ENCODE data around the gene CITED4. TPM values are rescaled to one million over a fixed set of nuclear protein-coding genes. Genes with fewer than 3 reads are reported as not detected.

CITED4 gene
- polyA plus RNA-seq, 1 of the 3 experiments (the other 2 are of a cell fraction): 10.1 TPM

GRCh38 chr1:40839943-40840335 lies 22.2 kb downstream of the CITED4 start (continued):
- TF ChIP-seq EP300 (IDR thresholded peaks at IDR 0.05; ENCODE audit: borderline replicate concordance in 1 of 2, low read depth in 1 of 2, low read length in 1 of 2): no peak
- no peak for TF ChIP-seq USF2 (IDR thresholded peaks at IDR 0.05; ENCODE audit: borderline replicate concordance, low read depth, low read length)
- no peak for TF ChIP-seq ZBTB33 (IDR thresholded peaks at IDR 0.05; ENCODE audit: borderline replicate concordance, low read depth)
- TF ChIP-seq SIN3A (IDR thresholded peaks at IDR 0.05; ENCODE audit: borderline replicate concordance, low read depth, low read length): no peak

GRCh38 chr1:40838980-40839942 lies 22.9 kb downstream of the CITED4 start:
- Histone ChIP-seq H3K79me2 (ENCODE audit: insufficient read depth) (no peaks in the 10 kb centered on the region), H3F3A (replicated peaks; ENCODE audit: insufficient read depth) (no peaks in the 10 kb centered on the region), H3K4me2 (no peak overlapping the region), H3K4me1 (ENCODE audit: control insufficient read depth in 1 of 2, insufficient read depth in 2 of 2, low read depth in 1 of 2, low read length in 1 of 2) (no peaks in the 10 kb centered on the region; a peak in 1 of 4 replicates), H3K9me2 (no peaks in the 10 kb centered on the region), H3K36me3 (replicated peaks in 1 of 2; ENCODE audit: control insufficient read depth in 1 of 2, insufficient read depth in 2 of 2, low read length in 1 of 2) (no peaks in the 10 kb centered on the region), H3K4me3 (ENCODE audit: low read depth in 2 of 2, low read length in 1 of 2) (no peak overlapping the region), H2AFZ (ENCODE audit: low read depth) (no peak overlapping the region), H3K9ac (no peak overlapping the region), H3K27ac (ENCODE audit: low read depth in 2 of 2, low read length in 1 of 2) (no peak overlapping the region), H3K9me3 (no peaks in the 10 kb centered on the region), H3K27me3 (ENCODE audit: insufficient read depth) (no peaks in the 10 kb centered on the region), H4K20me1 (ENCODE audit: insufficient read depth) (no peaks in the 10 kb centered on the region)
- TF ChIP-seq CHD2 (IDR thresholded peaks at IDR 0.05; ENCODE audit: low read length, partially characterized antibody) (no peak), USF1 (IDR thresholded peaks at IDR 0.05; ENCODE audit: borderline replicate concordance, low read depth) (no peak), SIN3A (IDR thresholded peaks at IDR 0.05; ENCODE audit: borderline replicate concordance, low read depth, low read length) (no peak), SMC3 (IDR thresholded peaks at IDR 0.05; ENCODE audit: low read depth, low read length) (no peak), PBX3 (IDR thresholded peaks at IDR 0.05) (no peak), EP300 (IDR thresholded peaks at IDR 0.05; ENCODE audit: borderline replicate concordance in 1 of 2, low read depth in 1 of 2, low read length in 1 of 2) (no peak), RCOR1 (IDR thresholded peaks at IDR 0.05; ENCODE audit: low read length) (no peak), YY1 (IDR thresholded peaks at IDR 0.05; ENCODE audit: low read depth) (no peak), RXRA (IDR thresholded peaks at IDR 0.05; ENCODE audit: borderline replicate concordance, low read depth) (no peak), IRF3 (IDR thresholded peaks at IDR 0.05; ENCODE audit: low read depth, low read length) (no peak), NRF1 (IDR thresholded peaks at IDR 0.05; ENCODE audit: low read depth, low read length) (no peak)
- ChIA-PET CTCF (interaction anchor here (4.8 kb wide), 1 partner anchor 10 kb away, joined by 20 read pairs; no protein-coding TSS in a partner anchor), POLR2A (no interaction called here)
- no peak for DNase-seq
- 91% methylated on average over 11 of the region's 15 CpGs for WGBS (ENCODE audit: low lambda C conversion rate)
